Mesodermal cell (in vitro differentiated cells): Measurements from ENCODE around the gene ALCAM.
A peak's percentile ranks its signal among the peaks of the same experiment; 100 is the strongest.

Source experiments
- H3K27ac ChIP-seq: 2 replicates; pipeline ENCODE4 v1.7.0; 2013; ENCODE audit warnings: mild to moderate bottlenecking, low read depth, low read length, moderate library complexity; ENCODE audit not compliant: severe bottlenecking
- H3K36me3 ChIP-seq: 2 replicates; pipeline ENCODE4 v1.7.1; 2013; ENCODE audit warnings: mild to moderate bottlenecking, low read length, moderate library complexity; ENCODE audit not compliant: control insufficient read depth, insufficient read depth
- H3K4me1 ChIP-seq: one replicate; pipeline ENCODE4 v1.7.1; 2013; ENCODE audit warnings: mild to moderate bottlenecking, low read length; ENCODE audit not compliant: insufficient read depth, control insufficient read depth, poor library complexity, severe bottlenecking
- H3K4me3 ChIP-seq: 2 replicates; pipeline ENCODE4 v1.7.0; 2013; ENCODE audit warnings: low read length, control low read depth, mild to moderate bottlenecking; ENCODE audit not compliant: insufficient read depth, poor library complexity, severe bottlenecking; ENCODE audit errors: extremely low read depth
- H3K9me3 ChIP-seq: 2 replicates; pipeline ENCODE4 v1.7.1; 2013; ENCODE audit warnings: mild to moderate bottlenecking, low read length, moderate library complexity; ENCODE audit not compliant: control insufficient read depth
- WGBS, 2 experiments: methylation state at CpG; one replicate each; pipeline ENCODE4 v1.1.5; 2013; ENCODE audit warnings: missing lambda C conversion rate in 2 of 2; ENCODE audit not compliant: insufficient coverage in 2 of 2; 5-methylcytosine and 5-hydroxymethylcytosine counted together

The ALCAM gene

GRCh38 chr3:105429034-105429762, 62.5 kb downstream of the ALCAM start:
- H3K36me3 ChIP-seq = no peaks in the 10 kb centered on the region
- no peaks in the 10 kb centered on the region for H3K4me1 ChIP-seq
- no peak overlapping the region for H3K4me3 ChIP-seq
- no peaks in the 10 kb centered on the region for H3K9me3 ChIP-seq
- no peak overlapping the region for H3K27ac ChIP-seq

- Histone ChIP-seq H3K9me3 (no peaks in the 10 kb centered on the region), H3K4me3 (no peak overlapping the region), H3K36me3 (no peaks in the 10 kb centered on the region), H3K4me1 (no peaks in the 10 kb centered on the region), H3K27ac (no peak overlapping the region)
- 92 to 94% methylated on average over 2 of the region's 2 CpGs for WGBS, 2 experiments
Observed at GRCh38 chr3:105430455-105430854, 63.7 kb downstream of the ALCAM start.

GRCh38 chr3:105431200-105431599, 64.5 kb downstream of the ALCAM start:
- Histone ChIP-seq H3K27ac (no peak overlapping the region), H3K4me1 (no peaks in the 10 kb centered on the region), H3K36me3 (no peaks in the 10 kb centered on the region), H3K9me3 (no peaks in the 10 kb centered on the region), H3K4me3 (no peak overlapping the region)
- WGBS, 2 experiments = 100% methylated on average over 1 of the region's 2 CpGs

GRCh38 chr3:105435277-105435676, 68.6 kb downstream of the ALCAM start:
- no peak overlapping the region for H3K27ac ChIP-seq
- WGBS, 2 experiments = 100% methylated on average over 1 to 2 of the region's 3 CpGs
- H3K4me1 ChIP-seq = no peaks in the 10 kb centered on the region
- no peaks in the 10 kb centered on the region for H3K36me3 ChIP-seq
- no peak overlapping the region for H3K4me3 ChIP-seq
- H3K9me3 ChIP-seq = no peaks in the 10 kb centered on the region

GRCh38 chr3:105436687-105437086, 70.0 kb downstream of the ALCAM start:
- H3K36me3 ChIP-seq = no peaks in the 10 kb centered on the region
- no peak overlapping the region for H3K27ac ChIP-seq
- no peaks in the 10 kb centered on the region for H3K4me1 ChIP-seq
- no peaks in the 10 kb centered on the region for H3K9me3 ChIP-seq
- H3K4me3 ChIP-seq = no peak overlapping the region

GRCh38 chr3:105440113-105440512, 73.4 kb downstream of the ALCAM start:
- no peaks in the 10 kb centered on the region for H3K4me1 ChIP-seq
- no peak overlapping the region for H3K4me3 ChIP-seq
- H3K36me3 ChIP-seq = no peaks in the 10 kb centered on the region
- H3K27ac ChIP-seq = no peak overlapping the region
- no peaks in the 10 kb centered on the region for H3K9me3 ChIP-seq
- 90% methylated on average over 2 of the region's 3 CpGs; no CpG with 5 or more reads in 1 of the 2 experiments for WGBS, 2 experiments

- H3K4me1 ChIP-seq = peaks cover 11% of the 10 kb centered on the region
- no peaks in the 10 kb centered on the region for H3K36me3 ChIP-seq
- no peak overlapping the region for H3K4me3 ChIP-seq
- H3K9me3 ChIP-seq = no peaks in the 10 kb centered on the region
- WGBS, 2 experiments = no CpG with 5 or more reads among the region's 1 CpG
- H3K27ac ChIP-seq = no peak overlapping the region
Observed at GRCh38 chr3:105444725-105445124, 78.0 kb downstream of the ALCAM start.

GRCh38 chr3:105448338-105448982, 81.8 kb downstream of the ALCAM start:
- 37 to 51% methylated on average over 3 to 4 of the region's 4 CpGs for WGBS, 2 experiments

GRCh38 chr3:105449414-105449813, 82.7 kb downstream of the ALCAM start:
- no peaks in the 10 kb centered on the region for H3K9me3 ChIP-seq
- no peaks in the 10 kb centered on the region for H3K36me3 ChIP-seq
- WGBS, 2 experiments = no CpG with 5 or more reads among the region's 3 CpGs
- peak overlapping the region; percentile 86 for H3K27ac ChIP-seq
- H3K4me1 ChIP-seq = peaks cover 11% of the 10 kb centered on the region
- no peak overlapping the region for H3K4me3 ChIP-seq

More at GRCh38 chr3:105448338-105448982, 81.8 kb downstream of the ALCAM start:
- H3K36me3 ChIP-seq = no peaks in the 10 kb centered on the region
- H3K9me3 ChIP-seq = no peaks in the 10 kb centered on the region
- peaks cover 11% of the 10 kb centered on the region for H3K4me1 ChIP-seq
- no peak overlapping the region for H3K4me3 ChIP-seq
- H3K27ac ChIP-seq = peak overlapping the region; percentile 86

- H3K36me3 ChIP-seq = no peaks in the 10 kb centered on the region
- 20 to 71% methylated on average over 1 to 3 of the region's 6 CpGs for WGBS, 2 experiments
- no peaks in the 10 kb centered on the region for H3K9me3 ChIP-seq
- no peak overlapping the region for H3K27ac ChIP-seq
- H3K4me3 ChIP-seq = no peak overlapping the region
- peaks cover 4% of the 10 kb centered on the region for H3K4me1 ChIP-seq
Observed at GRCh38 chr3:105456017-105456416, 89.3 kb downstream of the ALCAM start.

GRCh38 chr3:105458518-105459215, 92.0 kb downstream of the ALCAM start:
- WGBS, 2 experiments = 87 to 92% methylated on average over 2 to 3 of the region's 3 CpGs
- Histone ChIP-seq H3K36me3 (no peaks in the 10 kb centered on the region), H3K27ac (no peak overlapping the region), H3K9me3 (no peaks in the 10 kb centered on the region), H3K4me1 (peaks cover 4% of the 10 kb centered on the region), H3K4me3 (no peak overlapping the region)
